GM21529 (cell line): ENCODE data around the gene GARS1.

Experiments used
- ATAC-seq: cut with Tn5 transposase; IDR thresholded peaks from one replicate; pipeline ENCODE4 v1.9.1; 2021; ENCODE audit not compliant: unreplicated experiment

The GARS1 gene

GRCh38 chr7:30678805-30679204, 84.1 kb downstream of the GARS1 start:
- ATAC-seq: no peak

- ATAC-seq: no peak
These were observed 85.0 kb downstream of the GARS1 start for GRCh38 chr7:30679664-30680063.

DNA sequence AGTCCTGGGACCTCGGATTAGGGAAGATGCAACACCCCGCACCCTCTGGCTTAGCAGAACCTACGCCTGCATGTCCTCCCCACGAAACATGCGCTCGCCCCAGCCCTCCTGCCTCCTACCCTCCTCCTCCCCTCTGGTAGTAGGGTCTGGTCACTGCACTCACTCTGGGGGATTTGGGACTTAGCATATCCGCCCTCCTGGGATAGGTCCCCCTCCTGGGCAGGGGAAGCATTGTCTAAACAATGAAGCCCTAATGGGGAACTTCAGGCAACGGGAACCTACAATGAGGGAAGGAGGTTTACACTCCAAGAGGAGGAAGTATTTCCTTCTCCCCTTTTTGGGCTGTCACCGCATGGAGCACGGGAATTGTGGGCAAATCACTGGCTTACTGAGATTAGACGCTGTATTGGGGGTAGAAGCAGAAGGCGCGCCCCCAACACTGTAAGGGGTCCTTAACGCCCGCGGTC, 86.7 kb downstream of the GARS1 start:
- no peak for ATAC-seq

GRCh38 chr7:30681815-30682211, 87.1 kb downstream of the GARS1 start:
- ATAC-seq: no peak

- ATAC-seq: no peak
These were observed 87.8 kb downstream of the GARS1 start, which contains the start of gene CRHR2 for GRCh38 chr7:30682212-30683083. TSS of gene CRHR2 (minus strand) at chr7:30682456. CDS start at chr7:30682280, 176 bp downstream.

DNA sequence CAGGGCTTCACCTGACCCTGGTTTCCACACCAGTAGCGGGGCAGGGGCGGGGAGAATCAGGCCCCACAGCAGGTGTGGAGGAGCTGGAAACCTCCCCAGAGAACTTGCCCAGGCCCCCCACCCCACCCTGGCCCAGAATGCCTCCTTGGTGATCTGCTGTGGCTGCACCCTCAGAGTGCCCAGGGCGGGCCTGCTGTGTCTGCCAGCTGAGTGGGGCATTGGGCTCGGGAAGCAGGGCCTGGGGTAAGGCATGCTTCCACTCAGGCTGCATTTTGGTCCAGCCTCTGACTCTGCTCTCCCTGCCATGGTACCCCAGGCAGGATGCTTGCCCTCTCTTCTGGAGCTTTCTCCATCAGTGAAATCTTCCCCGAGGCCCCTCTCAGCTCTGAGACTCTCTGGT, 88.6 kb downstream of the GARS1 start:
- no peak for ATAC-seq
